HepG2 (cell line): Measurements from ENCODE around the gene BDNF.

Source experiments
- CCDC6 ChIP-seq: sonication (generic); formaldehyde crosslinking; IDR thresholded peaks from 2 replicates; pipeline ENCODE4 v1.8.1; 2022; ENCODE audit warnings: mild to moderate bottlenecking, missing genetic modification reagents, moderate library complexity
- CREB1 ChIP-seq, 2 experiments: fragments of 450-650 bp in 1 of 2; IDR thresholded peaks; 2 replicates each; pipeline ENCODE4 v1.6.1; 2016 to 2017; ENCODE audit warnings: control low read depth in 1 of 2, mild to moderate bottlenecking in 1 of 2, missing compliant biosample characterization in 1 of 2, missing genetic modification characterization in 1 of 2
- CTCF ChIP-seq: sonication (generic); formaldehyde crosslinking; IDR thresholded peaks from 2 replicates; pipeline ENCODE4 v1.5.0; 2020; ENCODE audit warnings: mild to moderate bottlenecking, missing genetic modification reagents, moderate library complexity
- ETV6 ChIP-seq: sonication (generic); formaldehyde crosslinking; conservative IDR thresholded peaks from 2 replicates; pipeline ENCODE4 v1.4.0; 2020; ENCODE audit warnings: missing genetic modification reagents
- PBX3 ChIP-seq: sonication (generic); formaldehyde crosslinking; IDR thresholded peaks from 2 replicates; pipeline ENCODE4 v1.8.1; 2023; ENCODE audit warnings: missing genetic modification reagents, inconsistent platforms, borderline replicate concordance
- RBM22 ChIP-seq: fragments of 200-400 bp; formaldehyde crosslinking; optimal IDR thresholded peaks from 2 replicates; pipeline ENCODE3; 2017; ENCODE audit warnings: mild to moderate bottlenecking, low read length, moderate library complexity
- ZBTB2 ChIP-seq: sonication (generic); formaldehyde crosslinking; IDR thresholded peaks from 2 replicates; pipeline ENCODE4 v1.8.0; 2022; ENCODE audit warnings: low read depth, missing genetic modification reagents
- ZNF121 ChIP-seq: sonication (generic); formaldehyde crosslinking; IDR thresholded peaks from 2 replicates; pipeline ENCODE4 v1.5.0; 2020; ENCODE audit warnings: mild to moderate bottlenecking, missing genetic modification reagents
- ZSCAN25 ChIP-seq: sonication (generic); formaldehyde crosslinking; IDR thresholded peaks from 2 replicates; pipeline ENCODE4 v1.8.0; 2022; ENCODE audit warnings: mild to moderate bottlenecking, missing genetic modification reagents

- TF ChIP-seq CREB1 (IDR thresholded peaks at IDR 0.05) (no peak), CREB1 (CRISPR knock-in tag; IDR thresholded peaks at IDR 0.05) (no peak), ETV6 (no peak), RBM22 (no peak), ZBTB2 (no peak), ZNF121 (no peak), ZSCAN25 (CRISPR knock-in tag) (no peak), CCDC6 (CRISPR knock-in tag) (no peak), CTCF (CRISPR knock-in tag) (no peak), PBX3 (CRISPR knock-in tag) (no peak)
Observed at GRCh38 chr11:27699926-27700350, 317 bp downstream of the BDNF start.
